HepG2 (cell line): ENCODE measurements around the gene GJB1. TPM values are rescaled to one million over a fixed set of nuclear protein-coding genes. Genes with fewer than 3 reads are reported as not detected.

Experiments used
- CHD4 ChIP-seq: fragments of 200-600 bp; sonication (generic); IDR thresholded peaks from 2 replicates; pipeline ENCODE4 v1.7.0; 2017; ENCODE audit warnings: mild to moderate bottlenecking, low read length, borderline replicate concordance
- EEA1 ChIP-seq: sonication (generic); formaldehyde crosslinking; IDR thresholded peaks from 2 replicates; pipeline ENCODE4 v1.5.1; 2020; ENCODE audit warnings: mild to moderate bottlenecking, missing genetic modification reagents, borderline replicate concordance
- FOSL1 ChIP-seq: sonication (generic); formaldehyde crosslinking; IDR thresholded peaks from 2 replicates; pipeline ENCODE4 v1.9.0; 2021; ENCODE audit warnings: missing genetic modification reagents, borderline replicate concordance
- HCFC1 ChIP-seq: fragments of 150-350 bp; IDR thresholded peaks from 2 replicates; pipeline ENCODE4 v1.6.1; 2014; ENCODE audit warnings: low read depth, low read length
- HNRNPUL1 ChIP-seq: fragments of 200-400 bp; formaldehyde crosslinking; IDR thresholded peaks from 2 replicates; pipeline ENCODE4 v1.6.1; 2017; ENCODE audit warnings: low read depth, mild to moderate bottlenecking, low read length, moderate library complexity
- IKZF1 ChIP-seq: fragments of 450-650 bp; IDR thresholded peaks from 2 replicates; pipeline ENCODE4 v1.7.1; 2016
- KDM5A ChIP-seq: fragments of 200-600 bp; sonication (generic); IDR thresholded peaks from 2 replicates; pipeline ENCODE4 v1.7.0; 2018; ENCODE audit warnings: antibody characterized with exemption, mild to moderate bottlenecking, low read length, borderline replicate concordance
- KLF11 ChIP-seq: IDR thresholded peaks from 2 replicates; pipeline ENCODE4 v1.6.1; 2016; ENCODE audit warnings: missing compliant biosample characterization
- LCORL ChIP-seq, 2 experiments: fragments of 450-650 bp in 1 of 2; sonication (generic) in 1 of 2; formaldehyde crosslinking in 1 of 2; IDR thresholded peaks; 2 replicates each; pipeline versions ENCODE4 v1.5.0 to v1.6.1; 2017 to 2020; ENCODE audit warnings: antibody characterized with exemption in 1 of 2, missing genetic modification reagents in 1 of 2
- NFE2L2 ChIP-seq: fragments of 150-350 bp; IDR thresholded peaks from 2 replicates; pipeline ENCODE4 v1.6.1; 2014; ENCODE audit warnings: low read length
- NONO ChIP-seq, 2 experiments: fragments of 450-650 bp in 1 of 2; sonication (generic) in 1 of 2; formaldehyde crosslinking in 1 of 2; IDR thresholded peaks in 1 of 2; conservative IDR thresholded peaks in 1 of 2; 2 replicates each; pipeline versions ENCODE4 v1.6.1 to v1.8.0; 2017 to 2022; ENCODE audit warnings: mild to moderate bottlenecking in 1 of 2, missing genetic modification reagents in 1 of 2, moderate library complexity in 1 of 2
- SAP130 ChIP-seq: IDR thresholded peaks from 2 replicates; pipeline ENCODE4 v1.6.1; 2016; ENCODE audit warnings: low read depth
- SNAI1 ChIP-seq: sonication (generic); formaldehyde crosslinking; IDR thresholded peaks from 2 replicates; pipeline ENCODE4 v1.5.0; 2020; ENCODE audit warnings: mild to moderate bottlenecking, missing genetic modification reagents, borderline replicate concordance
- ZFP36 ChIP-seq: fragments of 150-350 bp; IDR thresholded peaks from 2 replicates; pipeline ENCODE4 v1.6.1; 2018; ENCODE audit warnings: borderline replicate concordance, low read length, low read depth; ENCODE audit not compliant: partially characterized antibody
- ZFP36L1 ChIP-seq: sonication (generic); formaldehyde crosslinking; IDR thresholded peaks from 2 replicates; pipeline ENCODE4 v1.8.0; 2022; ENCODE audit warnings: mild to moderate bottlenecking, missing genetic modification reagents, moderate library complexity
- ZNF136 ChIP-seq: sonication (generic); formaldehyde crosslinking; IDR thresholded peaks from 2 replicates; pipeline ENCODE4 v1.8.1; 2022; ENCODE audit warnings: low read depth, mild to moderate bottlenecking, moderate library complexity, missing genetic modification reagents
- ZNF234 ChIP-seq: sonication (generic); formaldehyde crosslinking; conservative IDR thresholded peaks from 2 replicates; pipeline ENCODE4 v1.5.1; 2020; ENCODE audit warnings: mild to moderate bottlenecking, missing genetic modification reagents
- ZNF3 ChIP-seq: IDR thresholded peaks from 2 replicates; pipeline ENCODE4 v1.7.0; 2017; ENCODE audit warnings: inconsistent platforms
- ZNF343 ChIP-seq: sonication (generic); formaldehyde crosslinking; IDR thresholded peaks from 2 replicates; pipeline ENCODE4 v1.4.0; 2020; ENCODE audit warnings: mild to moderate bottlenecking, missing genetic modification reagents
- ZNF546 ChIP-seq: sonication (generic); formaldehyde crosslinking; conservative IDR thresholded peaks from 2 replicates; pipeline ENCODE4 v1.8.1; 2023; ENCODE audit warnings: mild to moderate bottlenecking, missing genetic modification reagents
- ZNF550 ChIP-seq: sonication (generic); formaldehyde crosslinking; IDR thresholded peaks from 2 replicates; pipeline ENCODE4 v1.4.0; 2020; ENCODE audit warnings: mild to moderate bottlenecking, missing genetic modification reagents, borderline replicate concordance
- ZNF670 ChIP-seq: sonication (generic); formaldehyde crosslinking; IDR thresholded peaks from 2 replicates; pipeline ENCODE4 v1.8.0; 2022; ENCODE audit warnings: mild to moderate bottlenecking, missing genetic modification reagents, borderline replicate concordance
- polyA plus RNA-seq, 8 experiments: library from polyadenylated mRNA; depleted of rRNA in 3 of 8; stranded (reverse) in 7 of 8; unstranded in 1 of 8; fragments of >200 nt; fragmentation: Illumina TruSeq in 4 of 8; extraction: Trizol in 4 of 8; gene quantifications; 2 replicates each; pipeline versions ENCODE4 v1.2.1 to v1.2.3, GENCODE V29; 2011 to 2016; ENCODE audit warnings: low read depth in 4 of 8, missing spikeins in 1 of 8, mixed read lengths in 1 of 8; ENCODE audit not compliant: insufficient read depth in 1 of 8
- total RNA-seq, 5 experiments: library from RNA; depleted of rRNA; stranded (reverse); fragments of >200 nt; fragmentation: Illumina TruSeq; extraction: Trizol; gene quantifications; 2 replicates each; pipeline ENCODE4 v1.2.3, GENCODE V29; 2016; ENCODE audit warnings: low read depth in 1 of 5
- TF ChIP-seq, protein P1 (sequence below): sonication (generic); formaldehyde crosslinking; IDR thresholded peaks from 2 replicates; pipeline ENCODE4 v1.5.0; 2020; ENCODE audit warnings: missing genetic modification reagents, mild to moderate bottlenecking, borderline replicate concordance
- TF ChIP-seq, protein P2 (sequence below): IDR thresholded peaks from 2 replicates; pipeline ENCODE4 v1.6.1; 2016; ENCODE audit warnings: mild to moderate bottlenecking, missing biosample characterization, missing genetic modification reagents
- TF ChIP-seq, protein P3 (sequence below): sonication (generic); formaldehyde crosslinking; IDR thresholded peaks from 2 replicates; pipeline ENCODE4 v1.4.0; 2020; ENCODE audit warnings: mild to moderate bottlenecking, missing genetic modification reagents

The GJB1 gene
- total and polyA plus RNA-seq, 2 of the 13 experiments (the other 11 are each of a cell fraction or from before 2014, with no cell fraction given): 111 to 161 TPM

DNA sequence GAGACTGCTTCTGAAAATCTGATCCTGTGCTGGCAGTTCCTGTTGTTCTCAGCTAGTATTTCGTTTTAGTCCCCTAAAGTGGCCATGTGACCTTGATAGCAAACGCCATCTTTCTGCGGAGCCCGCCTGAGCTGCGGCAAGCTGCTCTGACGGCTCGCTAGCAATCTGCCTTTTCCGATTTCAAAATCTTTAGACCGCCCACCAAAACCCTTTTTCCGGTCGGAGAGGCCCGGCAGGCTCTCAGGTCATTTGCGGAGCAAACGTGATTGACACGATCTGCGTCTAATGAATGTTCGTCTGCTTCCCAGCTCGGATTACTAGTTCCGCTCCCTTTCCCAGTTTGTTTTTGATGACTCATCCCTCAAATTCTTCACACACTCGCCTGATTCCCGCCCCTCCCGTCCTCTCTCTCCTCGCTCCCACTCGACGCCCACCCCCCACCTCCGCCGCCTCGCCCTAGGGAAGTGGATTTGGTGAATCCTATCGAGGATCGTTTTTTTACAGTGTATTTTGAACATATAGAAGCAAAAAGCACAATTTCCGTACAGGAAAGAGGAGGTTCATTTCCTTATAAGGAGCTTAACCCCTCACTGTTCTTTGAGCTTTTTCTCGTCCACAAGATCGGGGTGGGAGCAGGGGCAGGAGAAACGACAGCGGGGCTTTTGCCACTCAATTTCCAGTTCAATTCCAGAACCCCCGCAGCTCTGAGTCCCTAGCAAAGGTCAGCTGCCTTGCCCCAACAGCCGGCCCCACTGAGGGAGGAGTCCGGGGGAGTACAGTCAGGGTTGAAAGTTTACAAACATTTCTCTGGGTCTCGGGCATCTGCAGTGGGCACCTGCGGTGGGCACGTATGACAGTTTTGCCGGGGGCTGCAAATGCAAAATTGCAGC, 40.9 kb upstream of the GJB1 start (continued):
- TF ChIP-seq, protein P1, sequence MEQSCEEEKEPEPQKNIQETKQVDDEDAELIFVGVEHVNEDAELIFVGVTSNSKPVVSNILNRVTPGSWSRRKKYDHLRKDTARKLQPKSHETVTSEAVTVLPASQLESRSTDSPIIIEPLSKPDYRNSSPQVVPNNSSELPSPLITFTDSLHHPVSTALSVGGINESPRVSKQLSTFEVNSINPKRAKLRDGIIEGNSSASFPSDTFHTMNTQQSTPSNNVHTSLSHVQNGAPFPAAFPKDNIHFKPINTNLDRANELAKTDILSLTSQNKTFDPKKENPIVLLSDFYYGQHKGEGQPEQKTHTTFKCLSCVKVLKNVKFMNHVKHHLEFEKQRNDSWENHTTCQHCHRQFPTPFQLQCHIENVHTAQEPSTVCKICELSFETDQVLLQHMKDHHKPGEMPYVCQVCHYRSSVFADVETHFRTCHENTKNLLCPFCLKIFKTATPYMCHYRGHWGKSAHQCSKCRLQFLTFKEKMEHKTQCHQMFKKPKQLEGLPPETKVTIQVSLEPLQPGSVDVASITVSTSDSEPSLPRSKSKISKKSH (CRISPR knock-in tag): no peak
- TF ChIP-seq CHD4: no peak
- TF ChIP-seq NONO (IDR thresholded peaks at IDR 0.05): no peak
- no peak for TF ChIP-seq NONO (CRISPR knock-in tag; conservative IDR thresholded peaks at IDR 0.05)
- TF ChIP-seq ZFP36L1 (CRISPR knock-in tag): 0 out of 2 replicates have a peak, but pooled peaks have one; percentile 28
- TF ChIP-seq ZNF234 (CRISPR knock-in tag): no peak
- TF ChIP-seq ZNF136 (CRISPR knock-in tag): no peak
- TF ChIP-seq SAP130 (CRISPR knock-in tag): peak; percentile 66
- TF ChIP-seq NFE2L2: peak; percentile 92
- no peak for TF ChIP-seq HNRNPUL1
- TF ChIP-seq KDM5A: no peak; the same call in 1 of the 2 replicates
- TF ChIP-seq IKZF1: no peak
- TF ChIP-seq, protein P2, sequence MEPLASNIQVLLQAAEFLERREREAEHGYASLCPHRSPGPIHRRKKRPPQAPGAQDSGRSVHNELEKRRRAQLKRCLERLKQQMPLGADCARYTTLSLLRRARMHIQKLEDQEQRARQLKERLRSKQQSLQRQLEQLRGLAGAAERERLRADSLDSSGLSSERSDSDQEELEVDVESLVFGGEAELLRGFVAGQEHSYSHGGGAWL: no peak
- no peak for TF ChIP-seq SNAI1
- TF ChIP-seq ZNF550: no peak
- TF ChIP-seq ZNF343 (CRISPR knock-in tag): no peak
- TF ChIP-seq EEA1 (CRISPR knock-in tag): no peak
- TF ChIP-seq, protein P3, sequence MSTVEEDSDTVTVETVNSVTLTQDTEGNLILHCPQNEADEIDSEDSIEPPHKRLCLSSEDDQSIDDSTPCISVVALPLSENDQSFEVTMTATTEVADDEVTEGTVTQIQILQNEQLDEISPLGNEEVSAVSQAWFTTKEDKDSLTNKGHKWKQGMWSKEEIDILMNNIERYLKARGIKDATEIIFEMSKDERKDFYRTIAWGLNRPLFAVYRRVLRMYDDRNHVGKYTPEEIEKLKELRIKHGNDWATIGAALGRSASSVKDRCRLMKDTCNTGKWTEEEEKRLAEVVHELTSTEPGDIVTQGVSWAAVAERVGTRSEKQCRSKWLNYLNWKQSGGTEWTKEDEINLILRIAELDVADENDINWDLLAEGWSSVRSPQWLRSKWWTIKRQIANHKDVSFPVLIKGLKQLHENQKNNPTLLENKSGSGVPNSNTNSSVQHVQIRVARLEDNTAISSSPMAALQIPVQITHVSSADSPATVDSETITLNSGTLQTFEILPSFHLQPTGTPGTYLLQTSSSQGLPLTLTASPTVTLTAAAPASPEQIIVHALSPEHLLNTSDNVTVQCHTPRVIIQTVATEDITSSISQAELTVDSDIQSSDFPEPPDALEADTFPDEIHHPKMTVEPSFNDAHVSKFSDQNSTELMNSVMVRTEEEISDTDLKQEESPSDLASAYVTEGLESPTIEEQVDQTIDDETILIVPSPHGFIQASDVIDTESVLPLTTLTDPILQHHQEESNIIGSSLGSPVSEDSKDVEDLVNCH: no peak
- no peak for TF ChIP-seq ZNF546
- TF ChIP-seq ZNF3 (CRISPR knock-in tag): no peak
- TF ChIP-seq HCFC1: no peak
- TF ChIP-seq ZFP36: no peak
- no peak for TF ChIP-seq KLF11 (CRISPR knock-in tag)
- no peak for TF ChIP-seq ZNF670 (CRISPR knock-in tag)
- peak; percentile 82 for TF ChIP-seq FOSL1 (CRISPR knock-in tag)
- TF ChIP-seq LCORL (IDR thresholded peaks at IDR 0.05): no peak
- no peak; the same call in 1 of the 2 replicates for TF ChIP-seq LCORL (CRISPR knock-in tag; IDR thresholded peaks at IDR 0.05)
